NCI-H2196 treated with DMSO at 0.1 percent for 48 hours (cell line): Measurements from ENCODE around the gene AMER3.
A peak's percentile ranks its signal among the peaks of the same experiment; 100 is the strongest.
"Not testable (repeated sequence)": the region's sequence is repeated elsewhere in the genome, so short reads cannot be mapped to it uniquely, and the experiment has no call there.

ENCODE experiments used
- DNase-seq: peaks from one replicate; lab custom pipeline; 2025; ENCODE audit not compliant: unreplicated experiment; lab: John Stamatoyannopoulos, UW

The AMER3 gene

DNA sequence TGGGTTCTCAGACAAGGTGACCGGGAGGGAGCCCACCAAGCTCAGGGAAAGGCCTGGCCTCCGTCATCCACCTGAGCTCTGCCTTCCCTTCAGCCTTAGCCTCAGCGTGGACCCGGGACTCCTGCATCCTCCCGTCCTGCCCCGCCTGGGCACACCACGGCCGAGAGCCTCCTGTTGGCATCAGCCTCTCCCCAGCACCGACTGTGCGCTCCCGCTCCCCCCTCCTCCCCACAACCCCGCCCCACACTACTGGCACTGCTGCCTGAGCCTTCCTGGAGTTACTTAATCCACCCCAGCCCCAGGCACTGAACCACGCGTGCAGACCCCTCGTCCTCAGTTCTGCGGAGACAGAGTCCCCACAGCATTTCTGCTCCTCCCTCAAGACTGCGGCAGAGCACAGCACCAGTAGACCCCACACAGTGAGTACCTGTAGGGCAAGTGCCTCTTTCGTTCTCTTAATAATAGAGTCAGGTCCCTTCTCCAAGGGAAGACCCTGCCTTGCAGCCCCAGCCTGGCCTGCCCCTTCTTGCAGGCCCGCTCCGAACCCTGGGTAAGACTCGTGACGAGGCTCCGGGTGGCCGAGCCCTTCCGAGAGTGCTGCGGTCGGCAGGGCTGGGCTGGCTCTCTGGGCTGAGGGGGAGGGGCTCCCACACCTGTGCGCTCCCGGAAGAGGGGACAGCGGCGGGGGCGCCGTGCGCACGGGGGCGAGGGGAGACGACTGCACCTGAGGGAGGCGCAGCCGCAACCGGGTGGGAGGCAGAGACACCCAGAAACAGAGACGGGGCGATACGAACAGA lies at the start of gene AMER3:
Gene AMER3 (plus strand): TSS at position 285 of the 797 bp plus-strand sequence. CDS start 6,533 bp downstream, outside the sequence.
- DNase-seq: peak; percentile 30

DNA sequence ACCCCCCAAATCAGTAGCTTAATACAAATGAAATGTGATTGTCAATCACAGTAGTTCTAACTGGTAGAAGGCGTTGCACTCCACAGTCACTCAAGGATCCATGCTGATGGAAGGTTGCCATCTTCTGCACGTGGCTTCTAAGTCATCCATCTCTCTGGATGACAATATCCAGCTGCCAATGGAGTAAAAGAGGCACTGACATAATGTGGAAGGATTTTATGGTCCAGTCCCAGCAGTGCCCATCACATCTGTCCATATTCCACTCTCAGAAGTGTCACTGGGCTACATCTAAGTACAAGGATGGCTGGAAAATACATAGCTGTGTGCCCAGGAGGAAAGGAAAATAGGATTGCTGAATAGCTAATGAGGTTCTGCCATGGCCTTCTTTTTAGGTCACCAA lies 40.5 kb upstream of the AMER3 start:
- not testable (repeated sequence) for DNase-seq

DNA sequence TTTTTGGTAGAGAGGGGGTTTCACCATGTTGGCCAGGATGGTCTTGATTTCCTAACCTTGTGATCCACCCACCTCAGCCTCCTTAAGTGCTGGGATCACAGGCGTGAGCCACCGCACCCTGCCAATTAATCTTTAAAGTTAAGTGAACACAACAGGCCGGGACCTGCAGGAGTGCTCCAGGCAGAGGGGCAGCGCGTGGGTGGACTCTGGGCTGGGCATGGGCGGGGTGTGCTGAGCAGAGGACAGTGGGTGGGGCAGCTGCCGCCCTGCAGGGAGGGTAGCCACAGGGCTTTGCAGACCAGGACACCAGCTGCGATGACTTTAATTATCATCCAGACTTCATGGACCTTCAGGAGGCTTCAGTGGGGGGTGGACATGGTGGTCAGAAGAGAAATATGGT lies 35.3 kb upstream of the AMER3 start:
- no peak for DNase-seq

GRCh38 chr2:130720528-130720927 lies 34.8 kb upstream of the AMER3 start:
- no peak for DNase-seq

DNA sequence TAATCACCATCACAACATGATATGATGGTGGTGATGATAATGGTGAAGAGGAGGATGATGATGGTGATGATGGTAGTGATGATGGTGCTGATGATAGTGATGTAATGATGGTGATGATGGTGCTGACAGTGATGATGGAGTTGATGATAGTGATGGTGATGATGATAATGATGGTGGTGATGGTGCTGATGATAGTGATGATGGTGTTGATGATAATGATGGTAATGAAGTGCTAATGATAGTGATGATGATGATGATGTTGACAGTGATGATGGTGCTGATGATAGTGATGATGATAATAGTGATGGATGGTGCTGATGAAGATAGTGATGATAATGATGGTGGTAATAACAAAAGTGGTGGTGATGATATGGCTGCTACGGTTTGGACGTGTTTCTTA lies 30.9 kb upstream of the AMER3 start:
- no peak for DNase-seq

DNA sequence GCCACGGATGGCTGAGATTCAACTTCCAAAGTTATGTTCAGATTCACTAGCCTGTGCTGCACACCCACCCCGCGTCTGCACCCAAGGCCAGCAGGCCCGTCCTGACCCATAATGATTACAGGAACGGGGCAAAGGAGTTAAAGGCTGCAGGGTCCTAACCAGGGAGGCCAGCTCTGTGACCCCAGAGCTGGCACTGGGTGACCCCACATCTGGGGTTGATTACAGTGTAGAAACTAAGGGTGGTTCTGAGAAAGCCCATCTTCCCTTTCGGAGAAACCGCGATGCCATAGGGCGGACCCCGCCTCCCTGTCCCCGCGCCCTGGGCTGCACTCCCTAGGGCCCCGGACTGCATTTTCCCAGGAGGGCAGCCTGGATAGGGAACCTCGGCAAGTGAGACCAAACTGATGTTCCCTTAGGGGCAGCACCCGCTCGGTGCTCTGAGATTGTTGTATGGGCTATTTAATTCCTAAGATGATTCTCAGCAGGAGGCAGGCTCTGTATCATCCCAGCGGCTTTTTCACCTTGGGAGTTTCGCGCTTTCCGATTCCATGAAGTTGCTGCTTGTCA lies 28.6 kb upstream of the AMER3 start:
- DNase-seq: no peak

GRCh38 chr2:130727286-130727924 lies 27.9 kb upstream of the AMER3 start:
- no peak for DNase-seq

GRCh38 chr2:130728007-130728454 lies 27.3 kb upstream of the AMER3 start:
- peak; percentile 23 for DNase-seq

GRCh38 chr2:130728549-130729316 lies 26.6 kb upstream of the AMER3 start, which contains the start of gene GPR148:
Gene GPR148 (plus strand): TSS chr2:130729070. CDS start chr2:130729152, 82 bp downstream.
- DNase-seq: peak; percentile 88

DNA sequence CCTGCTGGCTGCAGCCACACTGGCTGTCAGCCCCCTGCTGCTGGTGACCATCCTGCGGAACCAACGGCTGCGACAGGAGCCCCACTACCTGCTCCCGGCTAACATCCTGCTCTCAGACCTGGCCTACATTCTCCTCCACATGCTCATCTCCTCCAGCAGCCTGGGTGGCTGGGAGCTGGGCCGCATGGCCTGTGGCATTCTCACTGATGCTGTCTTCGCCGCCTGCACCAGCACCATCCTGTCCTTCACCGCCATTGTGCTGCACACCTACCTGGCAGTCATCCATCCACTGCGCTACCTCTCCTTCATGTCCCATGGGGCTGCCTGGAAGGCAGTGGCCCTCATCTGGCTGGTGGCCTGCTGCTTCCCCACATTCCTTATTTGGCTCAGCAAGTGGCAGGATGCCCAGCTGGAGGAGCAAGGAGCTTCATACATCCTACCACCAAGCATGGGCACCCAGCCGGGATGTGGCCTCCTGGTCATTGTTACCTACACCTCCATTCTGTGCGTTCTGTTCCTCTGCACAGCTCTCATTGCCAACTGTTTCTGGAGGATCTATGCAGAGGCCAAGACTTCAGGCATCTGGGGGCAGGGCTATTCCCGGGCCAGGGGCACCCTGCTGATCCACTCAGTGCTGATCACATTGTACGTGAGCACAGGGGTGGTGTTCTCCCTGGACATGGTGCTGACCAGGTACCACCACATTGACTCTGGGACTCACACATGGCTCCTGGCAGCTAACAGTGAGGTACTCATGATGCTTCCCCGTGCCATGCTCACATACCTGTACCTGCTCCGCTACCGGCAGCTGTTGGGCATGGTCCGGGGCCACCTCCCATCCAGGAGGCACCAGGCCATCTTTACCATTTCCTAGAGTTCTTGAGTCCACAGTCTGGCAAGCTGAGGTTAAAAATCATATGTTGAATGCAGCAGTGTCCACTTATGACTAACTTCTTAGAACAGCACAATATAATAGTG lies 25.7 kb upstream of the AMER3 start:
- DNase-seq: peak; percentile 81

DNA sequence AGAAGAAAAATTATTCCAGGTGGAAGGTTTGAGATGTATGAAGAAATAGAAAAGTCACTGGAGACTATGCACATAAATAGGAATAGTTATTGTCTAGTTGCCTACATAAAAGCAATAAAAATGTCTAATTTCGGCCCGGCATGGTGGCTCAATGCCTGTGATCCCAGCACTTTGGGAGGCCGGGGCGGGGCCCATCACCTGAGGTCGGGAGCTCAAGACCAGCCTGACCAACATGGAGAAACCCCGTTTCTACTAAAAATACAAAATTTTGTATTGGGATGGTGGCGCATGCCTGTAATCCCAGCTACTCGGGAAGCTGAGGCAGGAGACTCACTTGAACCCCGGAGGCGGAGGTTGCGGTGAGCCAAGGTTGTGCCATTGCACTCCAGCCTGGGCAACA lies 23.1 kb upstream of the AMER3 start:
- DNase-seq: not testable (repeated sequence)

- DNase-seq: no peak
Measured at GRCh38 chr2:130735200-130735599, 20.1 kb upstream of the AMER3 start.

GRCh38 chr2:130736487-130736886 lies 18.9 kb upstream of the AMER3 start:
- DNase-seq: no peak

GRCh38 chr2:130737592-130737991 lies 17.7 kb upstream of the AMER3 start:
- no peak for DNase-seq

DNA sequence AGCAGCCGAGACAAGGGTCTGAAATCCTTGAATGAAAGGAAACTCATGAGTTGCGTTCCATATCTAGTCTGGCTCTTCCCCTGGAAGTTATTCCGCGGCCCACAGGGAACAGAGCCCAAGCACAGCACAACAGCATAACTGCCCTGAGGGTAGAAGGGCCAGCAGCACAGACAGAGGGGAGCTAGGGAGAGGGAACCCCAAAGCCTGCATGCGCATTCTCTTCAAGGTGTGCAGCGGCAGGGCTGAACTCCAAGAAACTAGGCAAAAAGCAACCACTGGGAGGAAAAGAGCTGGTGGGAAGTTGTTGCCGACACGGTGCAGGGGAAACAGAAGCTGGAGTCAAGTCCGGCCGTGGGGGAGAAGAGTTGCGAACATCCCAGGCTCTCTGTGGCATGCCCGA lies 14.7 kb upstream of the AMER3 start:
- no peak for DNase-seq

DNA sequence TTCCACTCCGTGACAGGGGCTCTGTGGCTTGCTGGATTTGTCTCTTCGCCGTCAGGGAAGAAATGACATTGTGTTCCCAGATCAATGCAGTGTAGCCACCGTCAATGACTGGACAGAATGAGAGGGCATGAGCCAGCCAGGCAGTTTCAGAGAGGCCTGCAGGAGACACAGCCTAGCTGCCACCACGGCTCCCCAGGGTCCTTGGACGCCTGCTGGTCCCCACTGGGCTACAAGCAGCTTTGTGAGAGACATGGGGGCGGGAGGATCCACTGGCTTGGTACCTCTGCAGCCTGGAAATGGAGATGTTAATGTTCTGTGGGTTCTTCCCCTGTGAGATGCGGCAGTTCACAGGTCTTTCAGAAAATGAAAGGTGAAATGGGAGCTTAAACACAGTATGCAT lies 12.1 kb upstream of the AMER3 start:
- DNase-seq: no peak

- peak; percentile 42 for DNase-seq
Measured at GRCh38 chr2:130744287-130745117, 10.8 kb upstream of the AMER3 start.

DNA sequence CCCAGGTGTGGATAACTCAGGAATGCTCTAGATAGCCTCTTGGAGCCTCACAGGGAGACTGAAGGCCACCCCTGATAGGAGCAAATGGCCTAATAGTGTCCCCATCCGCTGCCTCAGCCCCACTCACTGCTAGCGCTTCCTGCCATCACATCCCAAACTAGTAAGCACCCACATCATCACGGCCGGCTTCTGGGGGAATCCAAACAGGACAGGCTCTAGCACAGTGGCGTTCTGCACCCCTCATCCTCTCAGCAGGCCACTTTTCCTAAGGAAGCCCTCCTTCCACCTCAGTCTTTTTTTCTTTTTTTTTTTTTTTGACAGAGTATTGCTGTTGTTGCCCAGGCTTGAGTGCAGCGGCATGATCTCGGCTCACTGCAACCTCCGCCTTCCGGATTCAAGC lies 6.3 kb upstream of the AMER3 start:
- no peak for DNase-seq

GRCh38 chr2:130749641-130750040 lies 5.7 kb upstream of the AMER3 start:
- DNase-seq: no peak
